IPS DF 19.7 (cell line): ENCODE results near the gene BPIFB3.

Experiments used
- DNase-seq: peaks from one replicate; pipeline ENCODE4 v3.0.0-alpha.2; 2013; ENCODE audit warnings: low read depth, low spot score

BPIFB3 gene

DNA sequence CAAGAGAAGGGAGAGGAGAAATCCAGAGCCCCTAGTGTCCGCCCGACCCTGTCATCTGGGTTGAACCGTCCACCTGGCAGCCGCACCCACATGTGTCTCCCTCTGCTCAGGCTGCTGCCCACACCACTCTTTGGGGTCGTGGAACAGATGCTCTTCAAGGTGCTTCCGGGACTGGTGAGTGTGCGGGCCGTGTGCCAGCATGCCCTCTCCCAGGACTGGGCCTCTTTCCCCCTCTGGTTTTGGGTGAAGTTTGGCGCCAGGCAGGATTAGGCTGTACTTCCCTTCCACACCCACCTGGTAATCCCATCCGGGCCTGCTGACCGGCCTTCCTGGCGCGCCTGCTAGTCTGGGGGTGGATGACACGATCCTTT is 7.9 kb downstream of the BPIFB3 start:
- no peak for DNase-seq

DNA sequence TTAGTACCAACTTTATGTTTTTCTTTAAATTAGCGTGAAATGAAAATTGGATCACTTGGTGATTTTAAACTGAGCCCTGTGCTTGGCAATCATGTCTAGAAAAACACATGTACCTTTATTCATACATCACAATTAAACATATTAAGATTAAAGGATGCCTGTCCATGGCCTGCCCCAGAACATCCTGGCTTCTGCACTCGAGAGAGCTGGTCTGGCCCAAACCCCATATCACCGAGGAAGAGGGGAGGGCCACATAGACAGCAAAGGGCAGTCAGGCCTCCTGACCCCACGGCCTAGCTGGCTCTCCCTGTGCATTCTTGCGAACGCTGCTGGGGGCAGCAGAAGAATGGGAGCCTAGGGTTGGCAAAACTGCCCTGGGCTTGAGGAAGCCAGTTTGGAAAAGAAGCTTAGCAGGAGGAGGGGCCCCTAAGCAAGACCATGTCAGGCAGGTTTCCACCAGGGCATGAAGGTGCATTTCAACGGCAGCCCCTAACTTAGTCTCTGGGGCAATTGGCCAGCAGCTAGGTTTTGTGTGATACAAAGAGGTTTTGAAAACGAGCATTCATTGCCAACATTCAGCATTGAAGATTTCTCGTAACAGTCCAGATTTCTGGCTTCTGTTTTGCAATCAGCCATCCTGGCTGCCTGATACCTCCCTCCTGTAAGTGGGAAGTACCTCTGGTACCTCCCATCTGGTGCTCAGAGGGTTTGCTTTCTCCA is 8.6 kb downstream of the BPIFB3 start:
- DNase-seq, result no peak

DNA sequence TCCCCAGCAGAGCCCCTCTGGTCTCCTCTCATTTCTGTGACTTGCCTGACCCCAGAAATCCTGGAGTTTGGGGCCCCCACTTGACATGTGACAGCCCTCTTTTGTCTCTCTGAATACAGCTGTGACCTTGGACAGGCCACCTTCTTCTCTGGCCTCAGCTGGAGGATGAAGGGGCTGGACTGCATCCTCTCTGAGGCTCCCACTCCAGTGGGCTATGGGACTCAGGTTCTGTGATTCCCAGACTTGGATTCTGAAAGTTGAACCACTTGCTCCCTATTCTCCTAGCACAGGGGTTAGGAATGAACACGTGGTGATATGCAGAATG is 9.1 kb downstream of the BPIFB3 start:
- DNase-seq, result no peak

DNA sequence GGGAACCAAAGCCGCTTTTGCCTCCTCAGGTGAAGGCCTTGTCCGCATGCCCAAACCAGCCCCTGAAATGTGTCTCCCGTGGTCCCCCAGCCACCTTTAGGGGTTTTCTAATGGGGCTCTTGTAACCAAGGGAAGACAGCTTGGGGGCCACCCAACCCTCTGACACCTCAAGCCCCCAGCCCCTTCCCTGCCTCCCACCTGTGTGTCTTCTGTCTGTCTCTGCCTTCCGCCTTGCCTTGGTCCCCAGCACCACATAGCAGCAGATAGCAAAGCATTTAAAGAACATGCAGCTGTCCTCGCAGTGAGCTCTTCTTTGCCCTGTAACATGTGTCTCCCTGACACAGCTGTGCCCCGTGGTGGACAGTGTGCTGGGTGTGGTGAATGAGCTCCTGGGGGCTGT is 9.6 kb downstream of the BPIFB3 start:
- DNase-seq, result no peak

DNA sequence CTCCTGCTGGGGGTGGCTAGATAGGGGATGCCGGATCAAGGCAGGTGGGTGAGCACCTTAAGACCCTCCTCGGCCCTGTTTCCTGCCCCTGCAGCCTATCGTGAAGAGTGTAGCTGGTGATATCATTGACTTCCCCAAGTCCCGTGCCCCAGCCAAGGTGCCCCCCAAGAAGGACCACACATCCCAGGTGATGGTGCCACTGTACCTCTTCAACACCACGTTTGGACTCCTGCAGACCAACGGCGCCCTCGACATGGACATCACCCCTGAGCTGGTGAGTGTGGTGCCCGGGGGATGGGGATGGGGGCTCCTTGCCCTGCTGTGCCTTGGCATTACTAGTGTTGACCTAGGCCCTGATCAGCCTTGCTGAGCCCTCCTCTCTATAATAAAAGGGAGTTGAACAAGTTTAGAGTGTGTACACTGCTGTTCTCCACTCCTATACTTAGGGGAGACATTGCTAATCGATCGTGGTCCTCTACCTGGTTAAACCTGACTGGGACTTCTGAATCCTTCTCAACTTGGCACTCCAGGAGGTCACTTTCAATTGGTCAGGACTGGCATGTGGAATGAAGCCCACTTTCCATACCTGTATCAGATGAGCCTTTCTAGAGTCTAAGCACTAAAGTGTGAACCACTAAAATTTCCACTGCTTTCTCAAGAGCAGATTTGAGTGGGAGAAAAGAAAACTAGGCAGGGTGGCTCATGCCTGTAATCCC is 11.0 kb downstream of the BPIFB3 start:
- DNase-seq, result no peak

DNA sequence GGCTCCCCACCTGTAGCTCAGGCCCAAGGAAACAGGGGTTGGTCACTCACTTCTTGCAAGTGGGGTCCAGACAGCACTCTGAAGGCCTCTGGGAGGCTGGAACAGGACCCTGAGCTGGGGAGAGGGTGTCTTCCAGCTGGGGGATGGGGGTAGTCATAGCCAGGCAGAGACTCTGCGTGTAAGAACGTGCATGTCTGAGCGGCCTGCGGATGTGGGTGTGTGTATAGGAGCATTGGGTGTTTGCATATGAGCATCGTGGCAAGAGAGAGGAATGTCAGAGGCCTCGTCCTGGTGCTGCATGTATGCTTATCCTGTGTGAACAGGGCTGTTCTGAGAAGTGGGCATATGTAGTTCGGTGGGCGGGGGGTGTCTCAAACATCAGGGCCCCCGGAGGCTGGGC is 12.1 kb downstream of the BPIFB3 start:
- no peak for DNase-seq

DNA sequence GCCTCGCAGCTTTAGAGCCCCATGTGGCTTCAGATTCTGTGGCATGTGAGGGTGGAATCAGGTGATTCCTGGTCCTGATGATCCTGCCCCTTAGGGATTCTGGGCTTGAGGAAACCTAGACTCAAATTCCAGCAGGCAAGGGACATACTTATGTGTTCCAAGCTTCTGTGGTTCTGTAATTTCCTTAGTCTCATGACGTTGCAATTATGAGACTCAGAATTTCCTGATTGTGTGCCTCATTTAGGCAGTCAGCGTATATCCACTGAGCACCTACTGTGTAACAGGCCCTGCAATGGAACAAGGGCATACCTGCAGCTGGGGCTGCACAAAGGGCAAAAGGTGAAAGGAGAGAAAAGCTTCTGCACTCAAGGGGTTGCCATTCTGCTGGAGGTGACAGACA is 14.1 kb downstream of the BPIFB3 start:
- DNase-seq, result no peak

DNA sequence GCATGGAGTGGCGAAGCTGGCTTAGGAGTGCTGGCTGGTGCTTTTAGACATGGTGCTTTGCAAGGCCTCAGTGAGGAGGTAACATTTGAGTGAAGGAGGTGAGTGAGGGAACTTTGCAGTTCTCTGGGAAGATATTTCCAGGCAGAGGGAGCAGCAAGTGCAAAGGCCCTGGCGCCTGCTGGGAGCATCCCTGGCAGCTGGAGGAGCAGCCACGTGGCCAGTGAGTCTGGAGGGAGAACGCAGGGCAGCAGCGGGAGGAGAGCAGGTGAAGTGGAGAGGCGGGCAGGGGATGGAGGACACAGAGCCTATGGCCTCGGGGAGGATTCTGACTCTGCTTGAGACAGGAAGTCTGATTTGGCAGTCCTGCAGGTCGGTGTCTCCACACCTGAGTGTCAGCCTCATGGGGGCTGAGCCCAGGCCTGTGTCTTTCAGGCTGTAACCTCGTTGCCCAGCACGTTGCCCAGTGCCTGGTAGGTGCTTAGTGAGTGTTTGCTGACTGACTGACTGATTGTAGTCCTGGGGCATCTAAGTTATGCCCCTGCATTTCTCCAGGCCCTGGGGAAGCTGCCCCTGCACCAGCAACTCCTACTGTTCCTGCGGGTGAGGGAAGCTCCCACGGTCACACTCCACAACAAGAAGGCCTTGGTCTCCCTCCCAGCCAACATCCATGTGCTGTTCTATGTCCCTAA is 14.7 kb downstream of the BPIFB3 start:
- DNase-seq, result no peak

DNA sequence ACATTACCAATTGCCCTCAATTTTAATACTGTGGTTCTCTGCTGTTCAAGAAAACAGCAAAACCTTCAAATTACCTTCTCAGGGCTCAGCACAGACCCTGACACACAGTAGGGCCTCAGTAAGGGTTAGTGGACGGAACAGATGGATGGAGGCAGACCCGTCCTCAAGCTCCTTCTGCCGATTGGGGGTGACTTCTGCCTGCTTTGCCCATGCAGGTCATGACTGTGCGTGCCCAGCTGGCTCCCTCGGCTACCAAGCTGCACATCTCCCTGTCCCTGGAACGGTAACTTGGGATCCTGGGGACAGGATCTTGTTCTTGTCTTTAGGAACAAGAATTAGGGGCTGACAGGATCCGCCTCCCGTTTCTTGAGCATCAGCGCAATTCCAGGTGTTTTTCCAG is 16.0 kb downstream of the BPIFB3 start:
- no peak for DNase-seq

DNA sequence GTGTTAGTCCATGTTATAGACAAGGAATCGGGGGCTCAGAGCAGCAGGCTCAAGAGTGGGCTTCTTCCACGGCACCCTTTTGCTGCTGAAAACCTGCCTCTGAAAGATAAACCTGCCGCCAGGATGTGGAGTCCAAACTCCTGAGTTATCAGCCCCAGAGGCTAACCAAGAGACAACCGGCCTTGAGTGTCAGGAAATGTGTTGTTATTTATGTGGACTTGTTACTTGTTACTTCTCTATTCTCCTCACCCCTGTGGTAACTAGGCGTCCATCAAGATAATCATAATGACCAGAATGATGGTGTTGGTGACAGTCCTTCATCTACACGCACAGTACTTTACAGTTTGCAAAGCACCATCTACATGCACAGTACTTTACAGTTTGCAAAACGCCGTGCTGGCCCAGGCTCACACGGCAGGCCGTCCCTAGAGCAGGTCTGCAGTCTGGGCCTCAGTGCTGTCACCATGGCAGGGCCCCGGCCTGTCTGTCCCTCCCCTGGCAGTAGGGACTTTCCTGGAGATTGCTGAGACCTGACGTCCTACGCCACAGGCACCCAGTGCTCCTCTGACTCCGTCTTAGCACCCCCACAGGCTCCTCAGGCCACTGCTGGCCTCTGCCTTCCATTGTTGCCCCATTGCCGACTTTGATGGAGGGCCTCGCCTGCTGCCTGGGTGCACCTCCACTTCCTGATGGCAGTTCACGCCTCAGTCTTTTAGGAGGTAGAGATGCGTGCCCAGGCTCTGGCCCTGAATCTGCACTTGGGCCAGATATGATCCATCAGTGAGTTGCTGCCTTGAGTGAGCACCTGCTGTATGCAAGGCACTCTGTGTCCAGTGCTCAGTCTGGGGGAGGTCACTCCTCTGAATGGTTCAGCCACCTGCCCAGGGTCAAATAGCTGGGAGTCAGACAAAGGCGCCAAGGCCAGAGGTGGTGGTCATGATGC is 16.7 kb downstream of the BPIFB3 start:
- no peak for DNase-seq

DNA sequence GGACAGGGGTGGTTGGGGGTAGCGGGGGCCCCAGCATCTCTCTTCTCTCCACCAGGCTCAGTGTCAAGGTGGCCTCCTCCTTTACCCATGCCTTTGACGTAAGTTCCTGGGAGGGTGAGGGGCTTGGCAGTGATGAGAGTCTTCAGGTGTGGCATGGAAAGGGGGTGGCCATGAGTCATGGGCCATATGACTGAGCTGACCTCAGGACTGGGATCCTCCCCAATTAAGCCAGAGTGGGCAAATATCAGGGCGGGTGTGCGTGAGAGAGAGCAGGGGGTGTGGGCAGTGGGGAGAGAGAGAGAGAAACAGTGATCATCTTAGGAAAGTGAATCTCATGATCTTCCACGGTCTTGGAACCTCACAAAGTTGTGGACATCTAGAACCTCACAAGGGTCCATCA is 17.5 kb downstream of the BPIFB3 start:
- DNase-seq, result no peak

DNA sequence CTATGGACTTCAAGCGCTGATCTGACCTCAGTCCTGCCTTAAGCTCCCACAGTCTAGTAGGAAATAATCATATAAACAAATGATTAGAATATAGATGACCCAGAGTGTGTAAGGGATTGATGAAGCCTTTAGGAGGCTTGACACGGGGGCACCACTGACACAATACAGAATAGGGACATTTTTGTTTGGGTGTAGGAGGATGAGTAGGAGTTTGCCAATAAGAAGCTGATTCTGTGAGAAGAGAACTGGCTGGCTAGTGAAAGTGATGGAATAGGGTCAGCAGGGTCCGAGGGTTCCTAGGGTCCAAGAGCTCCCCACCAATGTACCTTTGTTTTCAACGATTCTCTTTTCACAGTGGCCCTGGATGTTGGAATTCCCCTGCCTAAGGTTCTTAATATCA is 18.7 kb downstream of the BPIFB3 start:
- no peak for DNase-seq

DNA sequence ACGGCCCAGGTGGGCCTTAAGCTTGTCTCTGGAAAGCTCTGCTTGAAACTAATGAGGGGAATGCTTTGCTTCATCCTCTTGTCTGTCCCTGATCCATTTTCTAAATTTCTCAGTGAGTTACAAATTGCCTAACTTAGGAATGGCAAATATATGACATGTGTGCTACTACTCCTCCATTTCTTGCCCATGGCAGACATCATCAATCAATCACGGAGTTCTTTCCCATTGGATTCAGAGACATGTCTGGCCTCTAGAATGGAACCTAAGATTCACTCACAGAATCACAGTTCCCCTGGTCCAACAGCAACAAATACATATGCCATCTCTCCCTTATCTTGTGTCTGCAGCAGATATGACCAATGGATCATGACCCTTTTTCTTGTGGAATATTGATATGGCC is 19.1 kb downstream of the BPIFB3 start:
- no peak for DNase-seq

DNA sequence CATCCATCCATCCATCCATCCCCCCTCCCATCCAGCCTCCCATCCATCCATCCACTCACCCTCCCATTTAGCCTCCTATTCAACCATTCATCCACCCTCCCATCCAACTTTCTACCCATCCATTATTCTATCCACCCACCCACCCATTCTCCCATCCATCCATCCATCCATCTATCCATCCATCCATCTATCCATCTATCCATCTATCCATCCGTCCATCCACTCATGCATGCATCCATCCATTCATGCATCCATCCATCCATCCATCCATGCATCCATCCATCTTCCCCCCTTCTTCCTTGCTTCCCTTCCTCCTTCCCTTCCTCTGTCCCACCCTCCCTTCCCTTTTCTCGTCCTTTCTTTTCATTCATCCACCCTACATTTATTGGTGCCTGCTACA is 21.0 kb downstream of the BPIFB3 start:
- no peak for DNase-seq

DNA sequence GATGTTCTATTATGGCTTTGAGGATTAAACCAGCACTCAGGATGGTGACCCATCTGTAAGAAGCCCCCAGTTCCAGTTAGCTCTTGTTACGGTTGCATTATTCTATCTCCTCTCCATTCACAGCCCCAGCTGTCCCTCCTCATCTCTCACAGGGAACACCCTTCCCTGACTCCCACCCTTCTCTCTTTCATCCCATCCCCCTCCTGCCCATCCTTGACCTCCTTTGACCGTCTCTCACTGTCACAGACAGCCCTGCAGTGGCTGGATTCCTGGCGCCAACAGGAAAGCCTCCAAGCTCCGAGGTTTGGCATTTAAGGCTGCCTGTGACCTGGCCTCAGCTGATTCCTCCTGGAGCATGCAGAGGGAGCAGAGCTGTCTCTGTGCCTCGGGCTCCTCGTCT is 21.6 kb downstream of the BPIFB3 start:
- no peak for DNase-seq

DNA sequence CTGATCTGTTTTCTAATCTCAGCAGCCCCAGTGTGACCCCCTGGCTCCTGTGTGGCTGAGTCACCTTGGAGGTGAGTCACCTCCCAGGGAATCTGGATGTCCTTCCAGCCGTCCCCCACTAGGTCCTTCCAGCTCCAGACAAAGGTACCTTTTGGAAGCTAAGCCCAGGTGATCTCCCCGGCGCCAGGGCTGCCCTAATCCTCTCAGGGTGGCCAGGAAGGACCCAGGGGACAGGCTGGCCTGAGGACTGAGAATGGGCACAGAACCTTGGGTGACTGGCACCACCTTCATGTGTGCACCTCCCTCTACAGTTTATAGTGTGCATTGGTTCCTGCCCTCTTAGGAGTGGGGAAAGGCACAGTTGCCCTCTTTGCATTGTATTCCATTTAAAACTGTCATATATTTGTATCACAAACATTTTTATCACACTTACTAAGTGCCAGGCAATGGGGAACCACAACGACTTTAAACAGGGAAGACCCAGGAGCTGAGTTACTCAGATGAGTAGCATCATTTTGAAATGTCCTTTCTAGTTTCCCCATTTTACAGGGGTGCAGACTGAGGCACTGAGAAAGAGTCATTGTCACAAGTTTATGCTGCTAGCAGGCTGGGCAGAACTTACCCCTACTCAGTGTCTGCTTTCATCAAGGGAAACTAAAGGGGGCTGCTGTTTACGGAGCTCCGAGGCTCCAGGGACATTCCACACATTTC is 23.1 kb downstream of the BPIFB3 start:
- DNase-seq, result no peak

DNA sequence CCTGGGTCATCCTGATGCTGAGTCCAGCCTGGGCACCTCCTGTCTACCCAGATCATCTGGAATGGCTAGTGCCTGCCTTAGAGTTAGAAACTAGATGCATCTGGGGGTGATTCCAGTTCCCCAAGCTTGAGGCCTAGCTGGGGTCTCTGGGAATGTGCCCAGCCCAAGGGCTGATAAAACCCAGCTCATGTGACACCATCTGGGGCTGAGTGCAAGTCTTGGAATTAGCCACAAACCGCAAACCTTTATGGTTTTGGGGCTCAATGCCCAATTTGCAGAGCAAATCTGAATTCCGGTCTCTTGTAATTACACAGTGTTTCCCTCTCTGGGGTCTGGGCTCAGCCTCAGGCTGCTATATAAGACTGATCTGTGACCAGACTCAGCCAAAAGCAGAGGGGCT is 25.6 kb downstream of the BPIFB3 start, which contains the start of gene BPIFB4:
Gene BPIFB4 (plus strand): TSS at position 385 of the 400 bp plus-strand sequence. CDS start 1,884 bp downstream, outside the sequence.
- no peak for DNase-seq

DNA sequence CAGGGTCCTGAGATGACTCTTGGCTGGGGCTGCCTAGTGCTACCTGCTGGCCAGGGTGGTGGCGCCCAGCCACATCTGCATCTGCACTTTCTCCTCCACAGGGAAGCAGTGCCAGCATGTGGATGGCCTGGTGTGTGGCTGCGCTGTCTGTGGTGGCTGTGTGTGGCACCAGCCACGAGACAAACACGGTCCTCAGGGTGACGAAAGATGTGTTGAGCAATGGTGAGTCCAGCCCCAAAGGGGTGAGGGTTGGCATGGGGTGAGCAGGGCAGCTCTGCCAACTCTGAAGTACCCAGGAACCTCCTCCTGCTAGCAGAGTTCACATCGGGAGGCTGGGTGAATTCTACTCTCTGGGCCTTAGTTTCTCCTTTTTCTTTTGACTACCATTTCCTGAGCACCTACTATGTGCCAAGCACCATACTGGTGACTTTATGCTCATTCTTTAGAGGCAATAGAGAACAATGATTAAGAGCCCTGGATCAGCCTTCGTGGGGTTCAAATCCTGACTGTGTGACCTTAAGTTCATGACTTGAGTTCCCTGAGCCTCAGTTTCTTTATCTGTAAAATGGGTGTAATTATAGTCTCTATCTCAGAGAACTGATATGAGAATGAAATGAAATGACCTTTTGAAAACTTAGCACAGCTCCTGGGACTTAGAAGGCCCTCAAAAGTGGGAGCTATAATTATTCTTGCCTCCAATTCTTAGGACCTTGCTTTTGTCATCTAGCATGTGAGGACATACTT is 27.9 kb downstream of the BPIFB3 start:
- DNase-seq, result no peak

DNA sequence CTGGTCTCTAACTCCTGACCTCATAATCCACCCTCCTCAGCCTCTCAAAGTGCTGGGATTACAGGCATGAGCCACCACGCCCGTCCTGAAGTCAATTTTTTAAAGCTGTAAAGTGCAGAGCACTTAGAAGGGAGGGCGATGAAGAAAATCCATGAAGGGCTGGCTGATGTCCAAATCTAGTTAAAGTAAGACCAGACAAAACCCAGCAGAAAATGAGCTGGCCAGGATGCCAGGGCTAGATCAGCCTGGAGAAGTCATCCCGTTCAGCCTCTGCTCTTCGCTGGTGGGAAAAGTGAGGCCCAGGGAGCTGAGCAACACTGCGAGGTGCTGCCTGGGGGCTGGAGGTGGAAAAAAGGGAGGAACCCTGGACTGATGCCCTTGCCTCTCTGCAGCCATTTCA is 28.8 kb downstream of the BPIFB3 start:
- DNase-seq, result no peak

DNA sequence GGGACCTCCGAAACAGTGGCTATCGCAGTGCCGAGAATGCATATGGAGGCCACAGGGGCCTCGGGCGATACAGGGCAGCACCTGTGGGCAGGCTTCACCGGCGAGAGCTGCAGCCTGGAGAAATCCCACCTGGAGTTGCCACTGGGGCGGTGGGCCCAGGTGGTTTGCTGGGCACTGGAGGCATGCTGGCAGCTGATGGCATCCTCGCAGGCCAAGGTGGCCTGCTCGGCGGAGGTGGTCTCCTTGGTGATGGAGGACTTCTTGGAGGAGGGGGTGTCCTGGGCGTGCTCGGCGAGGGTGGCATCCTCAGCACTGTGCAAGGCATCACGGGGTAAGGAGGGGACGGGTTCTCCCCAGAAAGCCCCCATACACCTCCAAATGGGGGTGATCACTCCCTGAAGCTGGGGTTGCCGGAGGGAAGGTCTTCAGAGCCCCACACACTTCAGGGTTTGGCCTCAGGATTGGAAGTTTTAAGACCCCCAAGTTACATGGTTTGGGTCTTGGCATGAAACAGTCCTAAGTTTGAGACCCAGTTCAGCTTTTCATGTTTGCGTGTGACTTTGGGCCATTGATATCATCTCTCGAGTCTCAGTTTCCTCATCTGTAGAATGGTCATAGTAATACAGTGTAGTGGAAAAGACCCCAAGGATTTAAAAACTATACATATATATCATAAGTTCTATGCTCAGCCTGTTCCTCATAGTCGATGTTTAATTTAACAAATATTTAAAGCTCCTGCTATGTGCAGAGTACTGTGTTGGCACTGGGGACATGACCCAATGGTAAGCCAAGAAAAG is 30.0 kb downstream of the BPIFB3 start:
- no peak for DNase-seq
